Measurements from ENCODE around the gene NSMF. TPM values are rescaled to one million over a fixed set of nuclear protein-coding genes. Genes with fewer than 3 reads are reported as not detected.
A peak's percentile ranks its signal among the peaks of the same experiment; 100 is the strongest.

The NSMF gene
- polyA plus RNA-seq, 1 donor (not counting 4 experiments of a cell fraction or from before 2014, with no cell fraction given), result 29.5 TPM

- Histone ChIP-seq H3K4me2 (ENCODE audit: control insufficient read depth, extremely low read depth, insufficient read depth, low read depth, low read length) (no peak overlapping the region), H3K9me3 (ENCODE audit: control insufficient read depth, low read depth, low read length) (no peaks in the 10 kb centered on the region), H3K27me3 (ENCODE audit: control insufficient read depth, extremely low read depth, insufficient read depth, low read length) (peaks cover 14% of the 10 kb centered on the region), H3K4me3 (ENCODE audit: control insufficient read depth in 2 of 3, extremely low read depth in 1 of 3, insufficient read depth in 2 of 3, low read depth in 1 of 3, low read length in 3 of 3) (no peak overlapping the region), H3K9ac (ENCODE audit: control insufficient read depth, extremely low read depth, insufficient read depth, low read length) (no peak overlapping the region), H3K36me3 (ENCODE audit: control insufficient read depth in 2 of 2, extremely low read depth in 1 of 2, insufficient read depth in 2 of 2, low read length in 2 of 2) (no peaks in the 10 kb centered on the region), H3K4me1 (ENCODE audit: control insufficient read depth, extremely low read depth, insufficient read depth, low read length) (peaks cover 17% of the 10 kb centered on the region), H4K20me1 (ENCODE audit: control insufficient read depth, extremely low read depth, insufficient read depth, low read length) (no peaks in the 10 kb centered on the region), H2AFZ (ENCODE audit: control insufficient read depth, low read length) (no peak overlapping the region), H3K27ac (ENCODE audit: control insufficient read depth, insufficient read depth, low read length) (no peak overlapping the region), H3K79me2 (ENCODE audit: control insufficient read depth, insufficient read depth, low read length) (no peaks in the 10 kb centered on the region), H3K9me1 (ENCODE audit: control insufficient read depth, extremely low read depth, insufficient read depth, low read length) (no peaks in the 10 kb centered on the region)
- FAIRE-seq, result no peak
- DNase-seq (ENCODE audit: low read depth, low spot score), result no peak
- dilution Hi-C loops (cut with MboI; ENCODE audit: extremely low pct_ligation_motif_present, low sequenced_read_pairs), result no loop called here
- TF ChIP-seq CTCF (optimal IDR thresholded peaks at IDR 0.05 in 1 of 3, IDR thresholded peaks at IDR 0.05 in 1 of 3, conservative IDR thresholded peaks at IDR 0.05 in 1 of 3; ENCODE audit: extremely low read depth in 1 of 3, insufficient read depth in 2 of 3, low read length in 3 of 3) (no peak), EZH2 (IDR thresholded peaks at IDR 0.05; ENCODE audit: low read length) (no peak)
Observed at GRCh38 chr9:137407590-137408300, 51.4 kb downstream of the NSMF start.

- Histone ChIP-seq H3K27ac (ENCODE audit: control insufficient read depth, insufficient read depth, low read length) (no peak overlapping the region), H3K9ac (ENCODE audit: control insufficient read depth, extremely low read depth, insufficient read depth, low read length) (no peak overlapping the region), H3K27me3 (ENCODE audit: control insufficient read depth, extremely low read depth, insufficient read depth, low read length) (peaks cover 14% of the 10 kb centered on the region), H3K4me3 (ENCODE audit: control insufficient read depth in 2 of 3, extremely low read depth in 1 of 3, insufficient read depth in 2 of 3, low read depth in 1 of 3, low read length in 3 of 3) (peak overlapping the region in 1 of 3 experiments; percentile 21), H3K4me1 (ENCODE audit: control insufficient read depth, extremely low read depth, insufficient read depth, low read length) (peaks cover 11% of the 10 kb centered on the region), H3K9me1 (ENCODE audit: control insufficient read depth, extremely low read depth, insufficient read depth, low read length) (no peaks in the 10 kb centered on the region), H3K79me2 (ENCODE audit: control insufficient read depth, insufficient read depth, low read length) (no peaks in the 10 kb centered on the region), H3K4me2 (ENCODE audit: control insufficient read depth, extremely low read depth, insufficient read depth, low read depth, low read length) (peak overlapping the region; percentile 48), H3K9me3 (ENCODE audit: control insufficient read depth, low read depth, low read length) (no peaks in the 10 kb centered on the region), H4K20me1 (ENCODE audit: control insufficient read depth, extremely low read depth, insufficient read depth, low read length) (no peaks in the 10 kb centered on the region), H2AFZ (ENCODE audit: control insufficient read depth, low read length) (no peak overlapping the region), H3K36me3 (ENCODE audit: control insufficient read depth in 2 of 2, extremely low read depth in 1 of 2, insufficient read depth in 2 of 2, low read length in 2 of 2) (no peaks in the 10 kb centered on the region)
- dilution Hi-C loops (cut with MboI; ENCODE audit: extremely low pct_ligation_motif_present, low sequenced_read_pairs), result no loop called here
- DNase-seq (ENCODE audit: low read depth, low spot score) (no peak), FAIRE-seq (no peak)
- TF ChIP-seq CTCF (optimal IDR thresholded peaks at IDR 0.05 in 1 of 3, IDR thresholded peaks at IDR 0.05 in 1 of 3, conservative IDR thresholded peaks at IDR 0.05 in 1 of 3; ENCODE audit: extremely low read depth in 1 of 3, insufficient read depth in 2 of 3, low read length in 3 of 3) (peak; percentile 27 to 75 (median 71)), EZH2 (IDR thresholded peaks at IDR 0.05; ENCODE audit: low read length) (no peak)
Observed at GRCh38 chr9:137406876-137407589, 52.1 kb downstream of the NSMF start.

All from keratinocyte (primary cell).